DND-41 (cell line): ENCODE results near the gene SKAP1.

Experiments used
- CTCF ChIP-seq: IDR thresholded peaks from 2 replicates; pipeline ENCODE4 v1.5.1; 2012; ENCODE audit warnings: borderline replicate concordance, low read length, moderate library complexity, mild to moderate bottlenecking; ENCODE audit not compliant: poor library complexity, severe bottlenecking; ENCODE audit errors: extremely low read depth
- EZH2 ChIP-seq: IDR thresholded peaks from 3 replicates; pipeline ENCODE4 v1.6.1; 2012; ENCODE audit warnings: borderline replicate concordance, low read depth, mild to moderate bottlenecking, moderate library complexity, low read length, inconsistent platforms; ENCODE audit not compliant: severe bottlenecking

- no peak for TF ChIP-seq CTCF
- no peak for TF ChIP-seq EZH2
Observed at GRCh38 chr17:48420823-48421222, 9.2 kb downstream of the SKAP1 start.
